HepG2 (cell line): ENCODE results near the gene KCNH1. TPM values are rescaled to one million over a fixed set of nuclear protein-coding genes. Genes with fewer than 3 reads are reported as not detected.

Source experiments
- ATAC-seq: fragments of 200-7000 bp; cut with Tn5 transposase; 3 replicates; pipeline ENCODE4 v1.9.1; 2020; ENCODE audit warnings: mild to moderate bottlenecking, moderate library complexity
- BruUV-seq: library from RNA; stranded (reverse); fragments of 400-500 nt; replicated peaks from 2 replicates; lab custom pipeline; 2021; lab: Mats Ljungman, UMichigan
- CTCF ChIA-PET: fragments of 300-600 bp; formaldehyde crosslinking; extraction: SDS; loops from one replicate; lab custom pipeline; 2021; ENCODE audit warnings: low total read pairs, inconsistent platforms, low intra/inter-chr PET ratio; lab: Yijun Ruan, JAX
- POLR2A ChIA-PET: fragments of 350-600 bp; sonication (Branson Sonifier 250); formaldehyde crosslinking; loops from one replicate; lab custom pipeline; 2020; ENCODE audit warnings: antibody characterized with exemption, inconsistent platforms; lab: Yijun Ruan, JAX
- DNase-seq: peaks from one replicate; pipeline ENCODE4 v3.0.0-alpha.2; 2015; ENCODE audit warnings: low spot score
- FAIRE-seq: peaks from 3 replicates; lab custom pipeline; 2011; peaks lifted over from hg19 to GRCh38; lab: Jason Lieb, UNC
- H2AFZ ChIP-seq: one replicate; pipeline ENCODE4 v1.6.1; 2011; ENCODE audit warnings: low read length, inconsistent platforms
- H3K27ac ChIP-seq: fragments of 300-600 bp; 3 replicates; pipeline ENCODE4 v1.8.0; 2011; ENCODE audit warnings: mixed run types, mild to moderate bottlenecking, mixed read lengths, low read length, inconsistent platforms; ENCODE audit not compliant: insufficient read depth; ENCODE audit errors: extremely low read length
- H3K27me3 ChIP-seq, 2 experiments: fragments of 200-600 bp in 1 of 2; 2 replicates in 1 of 2; 3 replicates in 1 of 2; pipeline versions ENCODE4 v1.6.0 to v1.8.0; 2011; ENCODE audit warnings: low read length in 2 of 2, mild to moderate bottlenecking in 2 of 2, moderate library complexity in 2 of 2, inconsistent platforms in 1 of 2; ENCODE audit not compliant: insufficient read depth in 2 of 2, control insufficient read depth in 1 of 2
- H3K36me3 ChIP-seq, 2 experiments: fragments of 200-600 bp in 1 of 2; replicated peaks in 1 of 2; 2 replicates in 1 of 2; 3 replicates in 1 of 2; pipeline versions ENCODE4 v1.5.1 to v1.8.0; 2011; ENCODE audit warnings: low read length in 2 of 2, inconsistent platforms in 1 of 2; ENCODE audit not compliant: insufficient read depth in 2 of 2, control insufficient read depth in 1 of 2
- H3K4me1 ChIP-seq: 2 replicates; pipeline ENCODE4 v1.5.1; 2012; ENCODE audit warnings: low read length, inconsistent platforms; ENCODE audit not compliant: insufficient read depth
- H3K4me2 ChIP-seq: 2 replicates; pipeline ENCODE4 v1.6.0; 2011; ENCODE audit warnings: low read depth, low read length, inconsistent platforms
- H3K4me3 ChIP-seq, 3 experiments: fragments of 200-600 bp in 1 of 3; sonication (generic), shearing (Covaris generic) in 1 of 3; replicated peaks in 1 of 3; 2 replicates each; pipeline ENCODE4 v1.5.1; 2011 to 2016; ENCODE audit warnings: low read length in 3 of 3, inconsistent platforms in 2 of 3, low read depth in 2 of 3, mild to moderate bottlenecking in 2 of 3, control low read depth in 1 of 3, mixed read lengths in 1 of 3; ENCODE audit not compliant: insufficient read depth in 1 of 3
- H3K79me2 ChIP-seq: one replicate; pipeline ENCODE4 v1.6.1; 2011; ENCODE audit warnings: low read length, inconsistent platforms; ENCODE audit not compliant: insufficient read depth
- H3K9ac ChIP-seq: 2 replicates; pipeline ENCODE4 v1.6.0; 2011; ENCODE audit warnings: mild to moderate bottlenecking, low read depth, low read length, inconsistent platforms; ENCODE audit not compliant: insufficient read depth
- H3K9me3 ChIP-seq: 2 replicates; pipeline ENCODE4 v1.5.1; 2012; ENCODE audit warnings: mild to moderate bottlenecking, low read length
- H4K20me1 ChIP-seq: 2 replicates; pipeline ENCODE4 v1.6.0; 2011; ENCODE audit warnings: inconsistent platforms, mild to moderate bottlenecking, low read length, moderate library complexity; ENCODE audit not compliant: insufficient read depth
- ARID5B ChIP-seq: IDR thresholded peaks from 2 replicates; pipeline ENCODE4 v1.4.0; 2020; ENCODE audit warnings: mild to moderate bottlenecking, missing genetic modification reagents
- FLYWCH1 ChIP-seq: sonication (generic); formaldehyde crosslinking; IDR thresholded peaks from 2 replicates; pipeline ENCODE4 v1.8.1; 2023; ENCODE audit warnings: mild to moderate bottlenecking, missing genetic modification reagents
- HOXA7 ChIP-seq: sonication (generic); formaldehyde crosslinking; IDR thresholded peaks from 2 replicates; pipeline ENCODE4 v1.8.1; 2022; ENCODE audit warnings: mild to moderate bottlenecking, missing genetic modification reagents, moderate library complexity
- JUND ChIP-seq: sonication (generic); formaldehyde crosslinking; IDR thresholded peaks from 2 replicates; pipeline ENCODE4 v1.8.0; 2022; ENCODE audit warnings: mild to moderate bottlenecking, missing genetic modification reagents
- MATR3 ChIP-seq: sonication (generic); formaldehyde crosslinking; IDR thresholded peaks from 2 replicates; pipeline ENCODE4 v1.4.0; 2020; ENCODE audit warnings: missing genetic modification reagents
- NRL ChIP-seq: sonication (generic); formaldehyde crosslinking; IDR thresholded peaks from 2 replicates; pipeline ENCODE4 v1.5.0; 2020; ENCODE audit warnings: missing genetic modification reagents, mild to moderate bottlenecking, moderate library complexity, borderline replicate concordance
- PHB2 ChIP-seq: fragments of 450-650 bp; IDR thresholded peaks from 2 replicates; pipeline ENCODE4 v1.6.1; 2018; ENCODE audit not compliant: partially characterized antibody
- PLSCR1 ChIP-seq: sonication (generic); formaldehyde crosslinking; IDR thresholded peaks from 2 replicates; pipeline ENCODE4 v1.5.0; 2020; ENCODE audit warnings: missing genetic modification reagents, mild to moderate bottlenecking, borderline replicate concordance
- PRPF4 ChIP-seq: fragments of 200-400 bp; formaldehyde crosslinking; IDR thresholded peaks from 2 replicates; pipeline ENCODE4 v1.6.1; 2016; ENCODE audit warnings: low read length, low read depth; ENCODE audit not compliant: poor library complexity, severe bottlenecking
- TCF7L2 ChIP-seq: IDR thresholded peaks from 2 replicates; pipeline ENCODE4 v1.6.1; 2011; ENCODE audit warnings: mild to moderate bottlenecking, low read depth, low read length, moderate library complexity
- ZFP41 ChIP-seq: sonication (generic); formaldehyde crosslinking; IDR thresholded peaks from 2 replicates; pipeline ENCODE4 v1.4.0; 2020; ENCODE audit warnings: mild to moderate bottlenecking, missing genetic modification reagents, borderline replicate concordance
- ZNF280D ChIP-seq: sonication (generic); formaldehyde crosslinking; IDR thresholded peaks from 2 replicates; pipeline ENCODE4 v1.5.1; 2020; ENCODE audit warnings: mild to moderate bottlenecking, missing genetic modification reagents
- ZNF720 ChIP-seq: sonication (generic); formaldehyde crosslinking; IDR thresholded peaks from 2 replicates; pipeline ENCODE4 v1.4.0; 2020; ENCODE audit warnings: missing genetic modification reagents
- ZNF782 ChIP-seq: sonication (generic); formaldehyde crosslinking; IDR thresholded peaks from 2 replicates; pipeline ENCODE4 v1.4.0; 2020; ENCODE audit warnings: missing genetic modification reagents, mild to moderate bottlenecking, borderline replicate concordance
- whole genome bisulfite sequencing: methylation state at CpG from one replicate; pipeline ENCODE4 v1.1.6; 2017; ENCODE audit warnings: low lambda C conversion rate; 5-methylcytosine and 5-hydroxymethylcytosine counted together
- in situ Hi-C: cut with HindIII; loops from 2 replicates; pipeline ENCODE4 v1.10.0; 2017; ENCODE audit warnings: low pct_unique_long_range_greater_than_20kb; ENCODE audit not compliant: extremely low pct_ligation_motif_present
- intact Hi-C: fragments of 100-400 bp; cut with micrococcal nuclease; formaldehyde crosslinking; loops from one replicate; pipeline ENCODE4 v1.10.0; 2022; ENCODE audit not compliant: unreplicated experiment
- polyA plus RNA-seq, 8 experiments: library from polyadenylated mRNA; depleted of rRNA in 3 of 8; stranded (reverse) in 7 of 8; unstranded in 1 of 8; fragments of >200 nt; fragmentation: Illumina TruSeq in 4 of 8; extraction: Trizol in 4 of 8; gene quantifications; 2 replicates each; pipeline versions ENCODE4 v1.2.1 to v1.2.3, GENCODE V29; 2011 to 2016; ENCODE audit warnings: low read depth in 4 of 8, missing spikeins in 1 of 8, mixed read lengths in 1 of 8; ENCODE audit not compliant: insufficient read depth in 1 of 8
- total RNA-seq, 5 experiments: library from RNA; depleted of rRNA; stranded (reverse); fragments of >200 nt; fragmentation: Illumina TruSeq; extraction: Trizol; gene quantifications; 2 replicates each; pipeline ENCODE4 v1.2.3, GENCODE V29; 2016; ENCODE audit warnings: low read depth in 1 of 5

The KCNH1 gene
- total and polyA plus RNA-seq, 2 of the 13 experiments (the other 11 are each of a cell fraction or from before 2014, with no cell fraction given) = not detected

- Histone ChIP-seq H3K4me2 (no peak overlapping the region), H3K27me3 (no peaks in the 10 kb centered on the region), H2AFZ (no peak overlapping the region), H3K27ac (no peak overlapping the region), H3K4me1 (no peaks in the 10 kb centered on the region), H3K36me3 (no peaks in the 10 kb centered on the region), H3K9ac (no peak overlapping the region), H3K4me3 (no peak overlapping the region), H3K79me2 (no peaks in the 10 kb centered on the region), H3K9me3 (no peaks in the 10 kb centered on the region), H4K20me1 (no peaks in the 10 kb centered on the region)
- no peak for FAIRE-seq
- DNase-seq = no peak
- intact Hi-C loops = no loop called here
- CTCF ChIA-PET = no interaction called here
- in situ Hi-C loops = no loop called here
- POLR2A ChIA-PET = no interaction called here
- no peak for ATAC-seq
- WGBS = 53% methylated on average over 4 of the region's 4 CpGs
- no peak for TF ChIP-seq PHB2
- no peak for TF ChIP-seq ARID5B
- TF ChIP-seq ZNF782 (CRISPR knock-in tag) = no peak
- TF ChIP-seq FLYWCH1 (CRISPR knock-in tag) = no peak
- TF ChIP-seq TCF7L2 = no peak
- no peak for TF ChIP-seq JUND (CRISPR knock-in tag)
- TF ChIP-seq HOXA7 = no peak
- no peak for TF ChIP-seq ZNF720 (CRISPR knock-in tag)
- TF ChIP-seq ZFP41 (CRISPR knock-in tag) = no peak
- no peak for TF ChIP-seq PRPF4
- no peak for TF ChIP-seq MATR3 (CRISPR knock-in tag)
- TF ChIP-seq NRL (CRISPR knock-in tag) = no peak
- no peak for TF ChIP-seq PLSCR1
- TF ChIP-seq ZNF280D (CRISPR knock-in tag) = no peak
- BruUV-seq = no TSS peak
Measured at GRCh38 chr1:210677533-210677932, 456.4 kb downstream of the KCNH1 start.
